GM12878 (cell line): ENCODE results near the gene CENPK. TPM values are rescaled to one million over a fixed set of nuclear protein-coding genes. Genes with fewer than 3 reads are reported as not detected.

Source experiments
- BCL11A ChIP-seq: IDR thresholded peaks from 2 replicates; pipeline ENCODE4 v1.6.1; 2011; ENCODE audit warnings: low read depth, low read length
- BHLHE40 ChIP-seq, 2 experiments: fragments of 450-650 bp in 1 of 2; IDR thresholded peaks; 2 replicates each; pipeline ENCODE4 v1.6.1; 2011 to 2017; ENCODE audit warnings: low read depth in 2 of 2, borderline replicate concordance in 1 of 2, improper control_type of control experiment in 1 of 2, low read length in 1 of 2, mild to moderate bottlenecking in 1 of 2
- CBX3 ChIP-seq: fragments of 200-600 bp; sonication (generic); IDR thresholded peaks from 2 replicates; pipeline ENCODE4 v1.6.1; 2016; ENCODE audit warnings: low read depth, borderline replicate concordance
- E2F4 ChIP-seq: IDR thresholded peaks from 2 replicates; pipeline ENCODE4 v1.6.1; 2012; ENCODE audit warnings: low read depth, low read length, improper control_type of control experiment
- E4F1 ChIP-seq: fragments of 450-650 bp; IDR thresholded peaks from 2 replicates; pipeline ENCODE4 v1.6.1; 2018; ENCODE audit warnings: borderline replicate concordance, mild to moderate bottlenecking; ENCODE audit not compliant: partially characterized antibody
- EP300 ChIP-seq, 2 experiments: fragments of 150-350 bp in 1 of 2; IDR thresholded peaks; 2 replicates each; pipeline ENCODE4 v1.6.1; 2011 to 2012; ENCODE audit warnings: low read depth in 2 of 2, low read length in 2 of 2, borderline replicate concordance in 1 of 2, improper control_type of control experiment in 1 of 2, inconsistent platforms in 1 of 2; ENCODE audit not compliant: control insufficient read depth in 1 of 2
- FOXM1 ChIP-seq: IDR thresholded peaks from 2 replicates; pipeline ENCODE4 v1.6.1; 2012; ENCODE audit warnings: low read depth, mild to moderate bottlenecking, inconsistent platforms, low read length, moderate library complexity
- HCFC1 ChIP-seq: fragments of 150-350 bp; IDR thresholded peaks from 2 replicates; pipeline ENCODE4 v1.6.1; 2014; ENCODE audit warnings: low read length
- IKZF1 ChIP-seq: fragments of 450-650 bp; conservative IDR thresholded peaks from 2 replicates; pipeline ENCODE4 v1.6.1; 2017; ENCODE audit warnings: antibody characterized with exemption, mild to moderate bottlenecking
- LARP7 ChIP-seq: fragments of 450-650 bp; IDR thresholded peaks from 2 replicates; pipeline ENCODE4 v1.6.1; 2017; ENCODE audit warnings: mild to moderate bottlenecking
- MLLT1 ChIP-seq: fragments of 450-650 bp; IDR thresholded peaks from 2 replicates; pipeline ENCODE4 v1.6.1; 2016; ENCODE audit warnings: mild to moderate bottlenecking
- MTA3 ChIP-seq: IDR thresholded peaks from 2 replicates; pipeline ENCODE4 v1.6.1; 2012; ENCODE audit warnings: low read length, inconsistent platforms, borderline replicate concordance
- MYB ChIP-seq: fragments of 150-350 bp; IDR thresholded peaks from 2 replicates; pipeline ENCODE4 v1.6.1; 2014; ENCODE audit warnings: mild to moderate bottlenecking, low read depth, low read length, borderline replicate concordance
- NBN ChIP-seq: fragments of 450-650 bp; IDR thresholded peaks from 2 replicates; pipeline ENCODE4 v1.6.1; 2016
- NR2C1 ChIP-seq: fragments of 450-650 bp; IDR thresholded peaks from 2 replicates; pipeline ENCODE4 v1.6.1; 2017; ENCODE audit warnings: antibody characterized with exemption, mild to moderate bottlenecking, moderate library complexity
- PAX8 ChIP-seq: fragments of 450-650 bp; IDR thresholded peaks from 2 replicates; pipeline ENCODE4 v1.6.1; 2017; ENCODE audit warnings: mild to moderate bottlenecking, moderate library complexity
- USF2 ChIP-seq: IDR thresholded peaks from 2 replicates; pipeline ENCODE4 v1.6.1; 2011; ENCODE audit warnings: low read depth, low read length, improper control_type of control experiment, borderline replicate concordance
- ZNF274 ChIP-seq: IDR thresholded peaks from one replicate; pipeline ENCODE4 v1.8.0; 2011; ENCODE audit not compliant: insufficient read length, insufficient read depth
- ZNF687 ChIP-seq: fragments of 450-650 bp; IDR thresholded peaks from 2 replicates; pipeline ENCODE4 v1.6.1; 2017; ENCODE audit warnings: mild to moderate bottlenecking, moderate library complexity
- polyA plus RNA-seq, 11 experiments: library from polyadenylated mRNA; depleted of rRNA in 4 of 11; unstranded in 6 of 11; stranded (reverse) in 5 of 11; fragments of >200 nt; fragmentation: Nextera tagmentation in 4 of 11; fragmentation: Illumina TruSeq in 1 of 11; extraction: Ambion mirVana in 4 of 11; extraction: Trizol in 1 of 11; gene quantifications; 1 replicate in 1 of 11; 2 replicates in 10 of 11; pipeline versions ENCODE4 v1.2.1 to v1.2.3, GENCODE V29; 2011 to 2016; ENCODE audit warnings: inconsistent platforms in 2 of 11, missing spikeins in 2 of 11, low read depth in 1 of 11
- total RNA-seq, 4 experiments: library from RNA; depleted of rRNA in 3 of 4; stranded (reverse); fragments of >200 nt in 3 of 4; fragmentation: Illumina TruSeq in 1 of 4; extraction: Trizol in 1 of 4; gene quantifications; 2 replicates each; pipeline versions ENCODE4 v1.2.1 to v1.2.3, GENCODE V29; 2013 to 2021

The CENPK gene
- total and polyA plus RNA-seq, 10 of the 15 experiments (the other 5 are each of a cell fraction or from before 2014, with no cell fraction given) = 29.5 to 94.3 (median 43.2) TPM

- no peak for TF ChIP-seq PAX8
- no peak for TF ChIP-seq BCL11A
- TF ChIP-seq USF2 = no peak
- TF ChIP-seq ZNF274 = no peak
- TF ChIP-seq MYB = no peak
- no peak for TF ChIP-seq HCFC1
- no peak for TF ChIP-seq NBN
- TF ChIP-seq E4F1 = no peak
- no peak for TF ChIP-seq E2F4
- TF ChIP-seq FOXM1 = no peak
- no peak for TF ChIP-seq LARP7
- no peak for TF ChIP-seq EP300 (IDR thresholded peaks at IDR 0.05; ENCODE audit: borderline replicate concordance in 1 of 2, control insufficient read depth in 1 of 2, low read depth in 2 of 2, low read length in 2 of 2)
- no peak for TF ChIP-seq ZNF687
- TF ChIP-seq BHLHE40 (IDR thresholded peaks at IDR 0.05; ENCODE audit: borderline replicate concordance in 1 of 2, low read depth in 2 of 2, low read length in 1 of 2) = no peak
- TF ChIP-seq IKZF1 = peak; percentile 52; the same call in 1 of the 2 replicates
- TF ChIP-seq MLLT1 = no peak
- TF ChIP-seq MTA3 = 0 out of 2 replicates have a peak, but pooled peaks have one; percentile 48
- no peak for TF ChIP-seq NR2C1
- no peak for TF ChIP-seq CBX3
These were observed 80.0 kb downstream of the CENPK start (continued) for GRCh38 chr5:65482736-65483545.
